ENCODE measurements around the gene DCBLD1.

Gene DCBLD1

DNA sequence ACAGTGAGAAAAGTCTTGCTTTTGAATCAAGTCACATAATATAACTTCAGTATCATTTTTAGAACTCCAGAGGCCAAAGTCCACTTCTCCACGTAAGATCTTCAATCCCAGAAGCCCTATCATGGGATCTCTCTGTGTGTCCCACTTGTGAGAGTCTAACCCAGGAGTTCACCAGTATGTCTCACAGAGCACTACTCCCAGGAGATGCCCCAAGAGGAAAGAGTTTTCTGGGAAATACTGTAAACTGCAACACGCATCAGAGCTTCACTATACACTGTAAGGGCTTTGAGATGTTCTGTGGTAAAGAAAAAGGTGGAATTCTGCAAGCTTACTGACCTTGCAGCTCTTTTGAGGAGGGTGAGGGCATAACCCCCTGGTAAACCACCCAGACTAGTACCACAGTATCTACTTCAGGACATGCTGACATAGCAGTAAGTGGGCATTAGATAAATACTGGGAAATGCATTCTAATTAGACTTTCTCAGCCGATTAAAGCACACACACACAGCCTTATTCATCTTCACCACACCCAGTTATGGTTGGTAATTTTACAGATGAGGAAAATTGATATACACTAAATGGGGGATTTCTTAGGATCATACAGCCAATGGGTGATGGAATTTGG lies 12.3 kb downstream of the DCBLD1 start:
- TF ChIP-seq ZNF311 (tag by site-specific recombination; IDR thresholded peaks at IDR 0.05; ENCODE audit: borderline replicate concordance) (no peak), ZBTB21 (tag by site-specific recombination; IDR thresholded peaks at IDR 0.05) (no peak)
- H3K36me3 ChIP-seq (ENCODE audit: control insufficient read depth in 2 of 2, insufficient read depth in 1 of 2, low read length in 2 of 2): no peaks in the 10 kb centered on the region
- no peaks in the 10 kb centered on the region for H3K9me3 ChIP-seq (ENCODE audit: control insufficient read depth, insufficient read depth, low read depth, low read length)
- no peak overlapping the region for H3K27ac ChIP-seq (ENCODE audit: extremely low read depth, low read depth, low read length)
- CTCF ChIA-PET: interaction anchor here (0.9 to 2.7 kb wide), 4 partner anchors 10 to 45 kb away, joined by 3 to 13 read pairs (median 4); no protein-coding TSS in a partner anchor
- POLR2A ChIA-PET: interaction anchor here (0.7 to 2.0 kb wide), 2 partner anchors 11 to 1237 kb away, joined by 3 to 11 read pairs; no protein-coding TSS in a partner anchor
- H3K4me1 ChIP-seq (ENCODE audit: control insufficient read depth, insufficient read depth, low read length): peaks cover 8% of the 10 kb centered on the region
- no peak overlapping the region for H3K4me3 ChIP-seq (ENCODE audit: low read depth, low read length)

DNA sequence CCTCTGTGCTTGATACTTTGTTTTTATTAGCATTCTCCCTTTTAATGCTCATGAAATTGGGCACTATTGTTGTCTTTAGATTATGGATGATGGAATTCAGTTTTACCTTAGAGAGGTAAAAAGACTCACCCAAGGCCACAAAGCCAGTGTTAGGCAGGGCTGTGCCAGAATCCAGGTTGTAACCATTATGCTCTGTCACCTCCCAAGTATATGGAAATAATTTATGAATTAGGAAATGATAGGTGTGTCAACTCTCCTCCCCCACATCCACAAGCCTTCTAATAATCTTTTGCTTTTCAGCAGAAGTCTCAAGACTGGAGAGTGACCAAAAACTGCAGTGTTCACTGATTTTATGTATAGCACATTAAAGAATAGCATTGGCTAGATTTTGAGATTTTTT lies 13.0 kb downstream of the DCBLD1 start:
- Histone ChIP-seq H3K9me3 (ENCODE audit: control insufficient read depth, insufficient read depth, low read depth, low read length) (no peaks in the 10 kb centered on the region), H3K27ac (ENCODE audit: extremely low read depth, low read depth, low read length) (no peak overlapping the region), H3K4me1 (ENCODE audit: control insufficient read depth, insufficient read depth, low read length) (peaks cover 8% of the 10 kb centered on the region), H3K36me3 (ENCODE audit: control insufficient read depth in 2 of 2, insufficient read depth in 1 of 2, low read length in 2 of 2) (no peaks in the 10 kb centered on the region), H3K4me3 (ENCODE audit: low read depth, low read length) (no peak overlapping the region)
- ChIA-PET CTCF (interaction anchor here (2.7 kb wide), 1 partner anchor 11 kb away, joined by 13 read pairs; no protein-coding TSS in a partner anchor), POLR2A (no interaction called here)
- TF ChIP-seq ZNF423 (tag by site-specific recombination; IDR thresholded peaks at IDR 0.05) (no peak), ZNF239 (tag by site-specific recombination; IDR thresholded peaks at IDR 0.05) (no peak), KLF8 (tag by site-specific recombination; IDR thresholded peaks at IDR 0.05) (no peak), ZFP37 (tag by site-specific recombination; IDR thresholded peaks at IDR 0.05) (no peak), ZNF48 (tag by site-specific recombination; IDR thresholded peaks at IDR 0.05) (no peak), ZNF169 (tag by site-specific recombination; IDR thresholded peaks at IDR 0.05) (no peak), ZNF2 (tag by site-specific recombination; IDR thresholded peaks at IDR 0.05) (no peak), YY2 (tag by site-specific recombination; IDR thresholded peaks at IDR 0.05) (no peak), ZNF175 (tag by site-specific recombination; IDR thresholded peaks at IDR 0.05) (no peak), ZNF311 (tag by site-specific recombination; IDR thresholded peaks at IDR 0.05; ENCODE audit: borderline replicate concordance) (no peak), ZNF510 (tag by site-specific recombination; IDR thresholded peaks at IDR 0.05; ENCODE audit: insufficient replicate concordance) (no peak), SALL2 (tag by site-specific recombination; IDR thresholded peaks at IDR 0.05; ENCODE audit: borderline replicate concordance) (no peak), HOXC10 (CRISPR knock-in tag; IDR thresholded peaks at IDR 0.05) (no peak), SP2 (tag by site-specific recombination; IDR thresholded peaks at IDR 0.05) (no peak), ZNF473 (tag by site-specific recombination; IDR thresholded peaks at IDR 0.05) (no peak), ZNF155 (tag by site-specific recombination; IDR thresholded peaks at IDR 0.05) (no peak), ZNF223 (tag by site-specific recombination; IDR thresholded peaks at IDR 0.05) (no peak)
- TF ChIP-seq, protein P1, sequence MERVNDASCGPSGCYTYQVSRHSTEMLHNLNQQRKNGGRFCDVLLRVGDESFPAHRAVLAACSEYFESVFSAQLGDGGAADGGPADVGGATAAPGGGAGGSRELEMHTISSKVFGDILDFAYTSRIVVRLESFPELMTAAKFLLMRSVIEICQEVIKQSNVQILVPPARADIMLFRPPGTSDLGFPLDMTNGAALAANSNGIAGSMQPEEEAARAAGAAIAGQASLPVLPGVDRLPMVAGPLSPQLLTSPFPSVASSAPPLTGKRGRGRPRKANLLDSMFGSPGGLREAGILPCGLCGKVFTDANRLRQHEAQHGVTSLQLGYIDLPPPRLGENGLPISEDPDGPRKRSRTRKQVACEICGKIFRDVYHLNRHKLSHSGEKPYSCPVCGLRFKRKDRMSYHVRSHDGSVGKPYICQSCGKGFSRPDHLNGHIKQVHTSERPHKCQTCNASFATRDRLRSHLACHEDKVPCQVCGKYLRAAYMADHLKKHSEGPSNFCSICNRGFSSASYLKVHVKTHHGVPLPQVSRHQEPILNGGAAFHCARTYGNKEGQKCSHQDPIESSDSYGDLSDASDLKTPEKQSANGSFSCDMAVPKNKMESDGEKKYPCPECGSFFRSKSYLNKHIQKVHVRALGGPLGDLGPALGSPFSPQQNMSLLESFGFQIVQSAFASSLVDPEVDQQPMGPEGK (tag by site-specific recombination; IDR thresholded peaks at IDR 0.05): no peak
- TF ChIP-seq, protein P2, sequence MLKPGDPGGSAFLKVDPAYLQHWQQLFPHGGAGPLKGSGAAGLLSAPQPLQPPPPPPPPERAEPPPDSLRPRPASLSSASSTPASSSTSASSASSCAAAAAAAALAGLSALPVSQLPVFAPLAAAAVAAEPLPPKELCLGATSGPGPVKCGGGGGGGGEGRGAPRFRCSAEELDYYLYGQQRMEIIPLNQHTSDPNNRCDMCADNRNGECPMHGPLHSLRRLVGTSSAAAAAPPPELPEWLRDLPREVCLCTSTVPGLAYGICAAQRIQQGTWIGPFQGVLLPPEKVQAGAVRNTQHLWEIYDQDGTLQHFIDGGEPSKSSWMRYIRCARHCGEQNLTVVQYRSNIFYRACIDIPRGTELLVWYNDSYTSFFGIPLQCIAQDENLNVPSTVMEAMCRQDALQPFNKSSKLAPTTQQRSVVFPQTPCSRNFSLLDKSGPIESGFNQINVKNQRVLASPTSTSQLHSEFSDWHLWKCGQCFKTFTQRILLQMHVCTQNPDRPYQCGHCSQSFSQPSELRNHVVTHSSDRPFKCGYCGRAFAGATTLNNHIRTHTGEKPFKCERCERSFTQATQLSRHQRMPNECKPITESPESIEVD (tag by site-specific recombination; IDR thresholded peaks at IDR 0.05): no peak
- TF ChIP-seq, protein P3, sequence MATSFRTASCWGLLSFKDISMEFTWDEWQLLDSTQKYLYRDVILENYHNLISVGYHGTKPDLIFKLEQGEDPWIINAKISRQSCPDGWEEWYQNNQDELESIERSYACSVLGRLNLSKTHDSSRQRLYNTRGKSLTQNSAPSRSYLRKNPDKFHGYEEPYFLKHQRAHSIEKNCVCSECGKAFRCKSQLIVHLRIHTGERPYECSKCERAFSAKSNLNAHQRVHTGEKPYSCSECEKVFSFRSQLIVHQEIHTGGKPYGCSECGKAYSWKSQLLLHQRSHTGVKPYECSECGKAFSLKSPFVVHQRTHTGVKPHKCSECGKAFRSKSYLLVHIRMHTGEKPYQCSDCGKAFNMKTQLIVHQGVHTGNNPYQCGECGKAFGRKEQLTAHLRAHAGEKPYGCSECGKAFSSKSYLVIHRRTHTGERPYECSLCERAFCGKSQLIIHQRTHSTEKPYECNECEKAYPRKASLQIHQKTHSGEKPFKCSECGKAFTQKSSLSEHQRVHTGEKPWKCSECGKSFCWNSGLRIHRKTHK (tag by site-specific recombination; IDR thresholded peaks at IDR 0.05): no peak
